Naive thymus-derived CD4-positive, alpha-beta T cell (primary cell): ENCODE measurements around the gene UIMC1. TPM values are rescaled to one million over a fixed set of nuclear protein-coding genes. Genes with fewer than 3 reads are reported as not detected.
"Not testable (repeated sequence)": the region's sequence is repeated elsewhere in the genome, so short reads cannot be mapped to it uniquely, and the experiment has no call there.

Experiments used
- ATAC-seq: fragments of 150-1000 bp; cut with Tn5 transposase; 2 replicates; pipeline ENCODE4 v1.10.0; 2021; ENCODE audit warnings: mild to moderate bottlenecking, moderate library complexity
- CTCF ChIA-PET: fragments of 350-600 bp; sonication (Branson Sonifier 250); formaldehyde crosslinking; loops from one replicate; lab custom pipeline; 2021; ENCODE audit warnings: antibody characterized with exemption; lab: Charles Lee
- POLR2A ChIA-PET: fragments of 350-600 bp; sonication (Branson Sonifier 250); formaldehyde crosslinking; loops from one replicate; lab custom pipeline; 2021; ENCODE audit warnings: antibody characterized with exemption, inconsistent platforms; lab: Charles Lee
- DNase-seq, 9 donors: peaks; one replicate each; pipeline versions ENCODE4 v3.0.0 to v3.0.0-alpha.2; 2020 to 2022; ENCODE audit warnings: mixed read lengths in 1 of 9
- H3K27ac ChIP-seq: one replicate; pipeline ENCODE4 v1.7.0; 2013; ENCODE audit warnings: mild to moderate bottlenecking, low read depth, low read length, moderate library complexity
- H3K27me3 ChIP-seq, 2 donors: one replicate each; pipeline ENCODE4 v1.7.0; 2013; ENCODE audit warnings: low read length in 2 of 2, mild to moderate bottlenecking in 2 of 2, moderate library complexity in 2 of 2; ENCODE audit not compliant: control insufficient read depth in 2 of 2, insufficient read depth in 2 of 2
- H3K36me3 ChIP-seq, 3 experiments: 1 replicate in 2 of 3; 2 replicates in 1 of 3; pipeline ENCODE4 v1.7.0; 2013; ENCODE audit warnings: low read length in 3 of 3, mild to moderate bottlenecking in 3 of 3, moderate library complexity in 1 of 3; ENCODE audit not compliant: insufficient read depth in 3 of 3, control insufficient read depth in 2 of 3
- H3K4me1 ChIP-seq, 2 donors: one replicate each; pipeline ENCODE4 v1.7.0; 2013; ENCODE audit warnings: low read length in 2 of 2, mild to moderate bottlenecking in 2 of 2, moderate library complexity in 1 of 2; ENCODE audit not compliant: control insufficient read depth in 2 of 2, insufficient read depth in 2 of 2
- H3K4me3 ChIP-seq: 2 replicates; pipeline ENCODE4 v1.7.0; 2013; ENCODE audit warnings: mild to moderate bottlenecking, low read length
- H3K9me3 ChIP-seq, 3 experiments: 1 replicate in 2 of 3; 2 replicates in 1 of 3; pipeline ENCODE4 v1.7.0; 2013; ENCODE audit warnings: low read length in 3 of 3; ENCODE audit not compliant: control insufficient read depth in 2 of 3
- H3K27ac Mint-ChIP-seq, 9 donors: one replicate each; pipeline ENCODE4 v1.8.0; 2020 to 2022; ENCODE audit warnings: mixed read lengths in 9 of 9, mild to moderate bottlenecking in 8 of 9, moderate library complexity in 5 of 9, inconsistent platforms in 2 of 9
- H3K27me3 Mint-ChIP-seq, 5 donors: one replicate each; pipeline ENCODE4 v1.8.0; 2021 to 2022; ENCODE audit warnings: mixed read lengths in 5 of 5, mild to moderate bottlenecking in 1 of 5
- H3K36me3 Mint-ChIP-seq, 5 donors: one replicate each; pipeline ENCODE4 v1.8.0; 2020 to 2022; ENCODE audit warnings: mixed read lengths in 5 of 5, mild to moderate bottlenecking in 3 of 5, inconsistent platforms in 1 of 5
- H3K4me1 Mint-ChIP-seq, 7 donors: one replicate each; pipeline ENCODE4 v1.8.0; 2020 to 2022; ENCODE audit warnings: mixed read lengths in 7 of 7, mild to moderate bottlenecking in 3 of 7, inconsistent platforms in 1 of 7
- H3K4me3 Mint-ChIP-seq, 10 donors: one replicate each; pipeline ENCODE4 v1.8.0; 2020 to 2022; ENCODE audit warnings: mild to moderate bottlenecking in 10 of 10, mixed read lengths in 10 of 10, moderate library complexity in 6 of 10, inconsistent platforms in 2 of 10
- H3K9me3 Mint-ChIP-seq, 11 donors: one replicate each; pipeline ENCODE4 v1.8.0; 2020 to 2022; ENCODE audit warnings: mixed read lengths in 11 of 11, mild to moderate bottlenecking in 4 of 11, inconsistent platforms in 1 of 11, moderate library complexity in 1 of 11
- intact Hi-C, 2 donors: fragments of 100-400 bp; cut with micrococcal nuclease; formaldehyde crosslinking; loops; one replicate each; pipeline ENCODE4 v1.15.1; 2023
- polyA plus RNA-seq, 2 donors: library from polyadenylated mRNA; unstranded; fragments of 300-500 nt; fragmentation: Illumina TruSeq; gene quantifications; one replicate each; pipeline ENCODE4 v1.2.3, GENCODE V29; 2021
- total RNA-seq, 6 experiments: library from RNA in 5 of 6; stranded (reverse) in 5 of 6; gene quantifications; 1 replicate in 5 of 6; 2 replicates in 1 of 6; pipeline ENCODE4 v1.2.3 and lab custom pipeline; 2021 to 2026

Gene UIMC1
- total and polyA plus RNA-seq, 7 experiments from 2014 or later, result 17.5 to 60.8 (median 56.8) TPM

- H3K9me3 Mint-ChIP-seq, H3K4me3 ChIP-seq, H3K36me3 ChIP-seq, POLR2A ChIA-PET, CTCF ChIA-PET, H3K27ac ChIP-seq, H3K27ac Mint-ChIP-seq, H3K9me3 ChIP-seq, intact Hi-C loops, H3K36me3 Mint-ChIP-seq, ATAC-seq, H3K4me3 Mint-ChIP-seq, DNase-seq, H3K4me1 ChIP-seq, H3K27me3 ChIP-seq: not testable (repeated sequence)
- Mint-ChIP-seq H3K27me3 (peaks cover 15 to 31% (median 20%) of the 10 kb centered on the region in 5 donors), H3K4me1 (peaks cover 0 to 27% (median 9%) of the 10 kb centered on the region in 7 donors)
Measured at GRCh38 chr5:176872586-176872985, 134.0 kb downstream of the UIMC1 start.

- intact Hi-C loops, H3K36me3 Mint-ChIP-seq, H3K27ac ChIP-seq, H3K4me3 Mint-ChIP-seq, H3K9me3 ChIP-seq, ATAC-seq, H3K4me3 ChIP-seq, POLR2A ChIA-PET, H3K4me1 ChIP-seq, H3K9me3 Mint-ChIP-seq, H3K27ac Mint-ChIP-seq, DNase-seq, CTCF ChIA-PET, H3K36me3 ChIP-seq, H3K27me3 ChIP-seq: not testable (repeated sequence)
- H3K27me3 Mint-ChIP-seq, result peaks cover 16 to 39% (median 25%) of the 10 kb centered on the region in 5 donors
- H3K4me1 Mint-ChIP-seq, result peaks cover 0 to 20% (median 5%) of the 10 kb centered on the region in 7 donors
Measured at GRCh38 chr5:176870644-176871043, 135.9 kb downstream of the UIMC1 start.

- Histone ChIP-seq H3K4me1 (no peaks in the 10 kb centered on the region), H3K36me3 (no peaks in the 10 kb centered on the region), H3K27ac (no peak overlapping the region), H3K27me3 (no peaks in the 10 kb centered on the region), H3K9me3 (no peaks in the 10 kb centered on the region), H3K4me3 (no peak overlapping the region)
- peaks cover 0 to 1% (median 0%) of the 10 kb centered on the region in 5 donors for H3K36me3 Mint-ChIP-seq
- H3K27me3 Mint-ChIP-seq, result peaks cover 14 to 39% (median 20%) of the 10 kb centered on the region in 5 donors
- ChIA-PET CTCF (no interaction called here), POLR2A (no interaction called here)
- H3K4me3 Mint-ChIP-seq, result no peak overlapping the region
- no peak for DNase-seq
- H3K9me3 Mint-ChIP-seq, result peaks cover 0 to 4% (median 0%) of the 10 kb centered on the region in 11 donors
- no peak for ATAC-seq
- peaks cover 0 to 16% (median 3%) of the 10 kb centered on the region in 7 donors for H3K4me1 Mint-ChIP-seq
- no peak overlapping the region for H3K27ac Mint-ChIP-seq
- intact Hi-C loops, result no loop called here
Measured at GRCh38 chr5:176870110-176870591, 136.4 kb downstream of the UIMC1 start.

GRCh38 chr5:176869501-176870109, 137.0 kb downstream of the UIMC1 start:
- H3K4me1 ChIP-seq, result no peaks in the 10 kb centered on the region
- DNase-seq (no peak), ATAC-seq (no peak)
- ChIA-PET POLR2A (no interaction called here), CTCF (no interaction called here)
- H3K27me3 ChIP-seq, result no peaks in the 10 kb centered on the region
- intact Hi-C loops, result no loop called here
- no peak overlapping the region for H3K4me3 ChIP-seq
- no peaks in the 10 kb centered on the region for H3K36me3 ChIP-seq
- H3K4me1 Mint-ChIP-seq, result peaks cover 0 to 16% (median 0%) of the 10 kb centered on the region in 7 donors
- H3K9me3 ChIP-seq, result no peaks in the 10 kb centered on the region
- peaks cover 0 to 4% (median 0%) of the 10 kb centered on the region in 11 donors for H3K9me3 Mint-ChIP-seq
- peaks cover 14 to 35% (median 16%) of the 10 kb centered on the region in 5 donors for H3K27me3 Mint-ChIP-seq
- H3K27ac ChIP-seq, result no peak overlapping the region
- peaks cover 0 to 1% (median 0%) of the 10 kb centered on the region in 5 donors for H3K36me3 Mint-ChIP-seq
- no peak overlapping the region for H3K27ac Mint-ChIP-seq
- H3K4me3 Mint-ChIP-seq, result no peak overlapping the region

GRCh38 chr5:176868731-176869130, 137.8 kb downstream of the UIMC1 start:
- Mint-ChIP-seq H3K36me3 (peaks cover 0 to 1% (median 0%) of the 10 kb centered on the region in 5 donors), H3K9me3 (peaks cover 0 to 4% (median 0%) of the 10 kb centered on the region in 11 donors), H3K27ac (no peak overlapping the region), H3K27me3 (peaks cover 14 to 31% (median 20%) of the 10 kb centered on the region in 5 donors), H3K4me3 (no peak overlapping the region), H3K4me1 (peaks cover 0 to 15% (median 0%) of the 10 kb centered on the region in 7 donors)
- no peaks in the 10 kb centered on the region for H3K4me1 ChIP-seq
- H3K4me3 ChIP-seq, result no peak overlapping the region
- H3K27me3 ChIP-seq, result no peaks in the 10 kb centered on the region
- no peak overlapping the region for H3K27ac ChIP-seq
- DNase-seq (no peak), ATAC-seq (no peak)
- no peaks in the 10 kb centered on the region for H3K36me3 ChIP-seq
- ChIA-PET CTCF (no interaction called here), POLR2A (no interaction called here)
- no peaks in the 10 kb centered on the region for H3K9me3 ChIP-seq
- intact Hi-C loops, result no loop called here

GRCh38 chr5:176868126-176868525, 138.5 kb downstream of the UIMC1 start:
- H3K27ac Mint-ChIP-seq, result no peak overlapping the region

More at GRCh38 chr5:176868126-176868525, 138.5 kb downstream of the UIMC1 start:
- peaks cover 0 to 4% (median 0%) of the 10 kb centered on the region in 11 donors for H3K9me3 Mint-ChIP-seq
- POLR2A ChIA-PET, result no interaction called here
- peaks cover 18 to 34% (median 24%) of the 10 kb centered on the region in 5 donors for H3K27me3 Mint-ChIP-seq
- no peaks in the 10 kb centered on the region for H3K36me3 ChIP-seq
- DNase-seq (no peak), ATAC-seq (no peak)
- no peak overlapping the region for H3K4me3 Mint-ChIP-seq
- CTCF ChIA-PET, result no interaction called here
- H3K4me1 ChIP-seq, result no peaks in the 10 kb centered on the region
- peaks cover 0 to 1% (median 0%) of the 10 kb centered on the region in 5 donors for H3K36me3 Mint-ChIP-seq
- H3K9me3 ChIP-seq, result no peaks in the 10 kb centered on the region
- peaks cover 0 to 13% (median 0%) of the 10 kb centered on the region in 7 donors for H3K4me1 Mint-ChIP-seq
- no peak overlapping the region for H3K27ac ChIP-seq
- intact Hi-C loops, result no loop called here
- no peak overlapping the region for H3K4me3 ChIP-seq
- no peaks in the 10 kb centered on the region for H3K27me3 ChIP-seq
